Parathyroid adenoma (tissue), 2 donors: ENCODE results near the gene PCBP2.
A peak's percentile ranks its signal among the peaks of the same experiment; 100 is the strongest.
"Not testable (repeated sequence)": the region's sequence is repeated elsewhere in the genome, so short reads cannot be mapped to it uniquely, and the experiment has no call there.

ENCODE experiments used
- H2AFZ ChIP-seq: fragments of 300-600 bp; sonication (generic); one replicate; pipeline ENCODE4 v1.7.0; 2017; ENCODE audit warnings: antibody characterized with exemption, mild to moderate bottlenecking
- H3K27ac ChIP-seq: fragments of 300-600 bp; sonication (generic); one replicate; pipeline ENCODE4 v1.7.0; 2017
- H3K27me3 ChIP-seq: fragments of 300-600 bp; sonication (generic); one replicate; pipeline ENCODE4 v1.7.0; 2017; ENCODE audit warnings: low read length; ENCODE audit not compliant: control insufficient read depth, insufficient read depth
- H3K36me3 ChIP-seq: fragments of 300-600 bp; sonication (generic); one replicate; pipeline ENCODE4 v1.7.0; 2017; ENCODE audit warnings: low read length; ENCODE audit not compliant: control insufficient read depth, insufficient read depth
- H3K4me1 ChIP-seq: fragments of 300-600 bp; sonication (generic); one replicate; pipeline ENCODE4 v1.7.0; 2017; ENCODE audit warnings: control low read depth
- H3K4me2 ChIP-seq: fragments of 300-600 bp; sonication (generic); one replicate; pipeline ENCODE4 v1.7.0; 2017; ENCODE audit warnings: low read length
- H3K4me3 ChIP-seq: fragments of 300-600 bp; sonication (generic); one replicate; pipeline ENCODE4 v1.7.0; 2017; ENCODE audit warnings: low read depth, low read length
- H3K79me2 ChIP-seq: fragments of 300-600 bp; sonication (generic); one replicate; pipeline ENCODE4 v1.7.0; 2017; ENCODE audit warnings: control low read depth
- H3K9ac ChIP-seq: fragments of 300-600 bp; sonication (generic); one replicate; pipeline ENCODE4 v1.7.0; 2017; ENCODE audit warnings: mild to moderate bottlenecking
- H3K9me3 ChIP-seq: fragments of 300-600 bp; sonication (generic); one replicate; pipeline ENCODE4 v1.7.0; 2017; ENCODE audit warnings: low read length; ENCODE audit not compliant: control insufficient read depth
- CTCF ChIP-seq: fragments of 300-600 bp; sonication (generic); IDR thresholded peaks from one replicate; pipeline ENCODE4 v1.7.0; 2017; ENCODE audit warnings: antibody characterized with exemption, mild to moderate bottlenecking
- donor health status: primary hyperparathyroidism.

Gene PCBP2

GRCh38 chr12:53480491-53481442 lies 28.9 kb downstream of the PCBP2 start:
- no peaks in the 10 kb centered on the region for H3K9me3 ChIP-seq
- H3K9ac ChIP-seq, result no peak overlapping the region
- TF ChIP-seq CTCF, result no peak

GRCh38 chr12:53481458-53481857 lies 29.6 kb downstream of the PCBP2 start:
- H3K27ac ChIP-seq, H3K4me2 ChIP-seq, H2AFZ ChIP-seq, H3K9ac ChIP-seq, H3K4me3 ChIP-seq, H3K27me3 ChIP-seq, H3K36me3 ChIP-seq, H3K79me2 ChIP-seq, H3K9me3 ChIP-seq: not testable (repeated sequence)
- H3K4me1 ChIP-seq, result peaks cover 11% of the 10 kb centered on the region

More at GRCh38 chr12:53480491-53481442, 28.9 kb downstream of the PCBP2 start:
- no peak overlapping the region for H3K4me3 ChIP-seq
- H3K36me3 ChIP-seq, result no peaks in the 10 kb centered on the region
- H3K27me3 ChIP-seq, result no peaks in the 10 kb centered on the region
- H3K4me2 ChIP-seq, result no peak overlapping the region
- H3K4me1 ChIP-seq, result peaks cover 16% of the 10 kb centered on the region
- peaks cover 15% of the 10 kb centered on the region for H3K79me2 ChIP-seq
- no peak overlapping the region for H2AFZ ChIP-seq
- no peak overlapping the region for H3K27ac ChIP-seq

GRCh38 chr12:53481939-53482586 lies 30.2 kb downstream of the PCBP2 start:
- no peak overlapping the region for H3K9ac ChIP-seq
- no peak overlapping the region for H3K4me3 ChIP-seq
- no peaks in the 10 kb centered on the region for H3K36me3 ChIP-seq
- no peak overlapping the region for H3K4me2 ChIP-seq
- peak; percentile 18 for TF ChIP-seq CTCF
- H3K79me2 ChIP-seq, result peaks cover 2% of the 10 kb centered on the region
- H3K9me3 ChIP-seq, result no peaks in the 10 kb centered on the region
- H3K4me1 ChIP-seq, result peaks cover 5% of the 10 kb centered on the region
- no peaks in the 10 kb centered on the region for H3K27me3 ChIP-seq
- no peak overlapping the region for H3K27ac ChIP-seq
- H2AFZ ChIP-seq, result no peak overlapping the region

- H3K36me3 ChIP-seq, result no peaks in the 10 kb centered on the region
- TF ChIP-seq CTCF, result no peak
- H2AFZ ChIP-seq, result no peak overlapping the region
- H3K9me3 ChIP-seq, result no peaks in the 10 kb centered on the region
- no peak overlapping the region for H3K4me3 ChIP-seq
- H3K27me3 ChIP-seq, result no peaks in the 10 kb centered on the region
- H3K4me1 ChIP-seq, result peaks cover 3% of the 10 kb centered on the region
- no peaks in the 10 kb centered on the region for H3K79me2 ChIP-seq
- H3K27ac ChIP-seq, result no peak overlapping the region
- no peak overlapping the region for H3K9ac ChIP-seq
- H3K4me2 ChIP-seq, result no peak overlapping the region
These were observed 30.8 kb downstream of the PCBP2 start for GRCh38 chr12:53482626-53483168.
